Heart right ventricle (tissue), 16 donors: Measurements from ENCODE around the gene SLC8A1. TPM values are rescaled to one million over a fixed set of nuclear protein-coding genes. Genes with fewer than 3 reads are reported as not detected.

Source experiments
- ATAC-seq, 8 donors: fragments of 200-7000 bp; cut with Tn5 transposase; one replicate each; pipeline ENCODE4 v1.9.1; 2020; ENCODE audit warnings: mild to moderate bottlenecking in 8 of 8, moderate library complexity in 8 of 8, moderate number of reproducible peaks in 1 of 8
- DNase-seq, 2 donors: peaks; one replicate each; pipeline ENCODE4 v3.0.0-alpha.2; 2020
- H3K27ac ChIP-seq, 10 donors: fragments of 200-600 bp; sonication (generic) in 2 of 10; one replicate each; pipeline versions ENCODE4 v1.5.0 to v1.8.0; 2020 to 2022; ENCODE audit warnings: mild to moderate bottlenecking in 3 of 10
- H3K27me3 ChIP-seq, 7 donors: fragments of 200-600 bp; one replicate each; pipeline ENCODE4 v1.8.0; 2021 to 2022; ENCODE audit warnings: mild to moderate bottlenecking in 2 of 7
- H3K36me3 ChIP-seq, 9 donors: fragments of 200-600 bp; sonication (generic) in 1 of 9; one replicate each; pipeline versions ENCODE4 v1.5.0 to v1.8.0; 2020 to 2022; ENCODE audit warnings: mild to moderate bottlenecking in 2 of 9
- H3K4me1 ChIP-seq, 9 donors: fragments of 200-600 bp; sonication (generic) in 1 of 9; one replicate each; pipeline versions ENCODE4 v1.5.0 to v1.8.0; 2020 to 2022; ENCODE audit warnings: mild to moderate bottlenecking in 4 of 9
- H3K4me3 ChIP-seq, 10 donors: fragments of 200-600 bp; sonication (generic) in 2 of 10; one replicate each; pipeline versions ENCODE4 v1.5.0 to v1.8.0; 2020 to 2022; ENCODE audit warnings: mild to moderate bottlenecking in 7 of 10, moderate library complexity in 2 of 10
- H3K9me3 ChIP-seq, 11 donors: fragments of 200-600 bp in 10 of 11; sonication (generic) in 2 of 11; one replicate each; pipeline versions ENCODE4 v1.5.0 to v1.8.0; 2013 to 2022; ENCODE audit warnings: mild to moderate bottlenecking in 2 of 11, control low read depth in 1 of 11, moderate library complexity in 1 of 11
- WGBS, 2 donors: extraction: QIAGEN DNeasy Blood & Tissue Kit; methylation state at CpG; one replicate each; pipeline ENCODE4 v1.1.7; 2013; ENCODE audit warnings: inconsistent platforms in 1 of 2; 5-methylcytosine and 5-hydroxymethylcytosine counted together
- intact Hi-C, 10 donors: fragments of 100-400 bp; cut with DNase I; formaldehyde crosslinking; loops; one replicate each; pipeline versions ENCODE4 v1.11.1 to v1.14.2; 2022
- polyA plus RNA-seq, 2 donors: library from polyadenylated mRNA; stranded (reverse); fragments of 200-250 nt; gene quantifications; one replicate each; pipeline ENCODE4 v1.2.3, GENCODE V29; 2013
- total RNA-seq, 10 donors: library from RNA; stranded (reverse); fragmentation: NEBNext Ultra II Directional in 3 of 10; extraction: Animal tissue kit (Norgen Biotek cat#: 25700) in 3 of 10; gene quantifications; one replicate each; pipeline versions ENCODE4 v1.2.1 to v1.2.4, GENCODE V29; 2021 to 2023
- TF ChIP-seq, protein P1 (sequence below), 9 donors: fragments of 200-600 bp; sonication (generic) in 2 of 9; IDR thresholded peaks; one replicate each; pipeline versions ENCODE4 v1.5.0 to v1.8.0; 2021 to 2022; ENCODE audit warnings: antibody characterized with exemption in 9 of 9, mild to moderate bottlenecking in 5 of 9, moderate library complexity in 1 of 9
- donor health status: Arrhythmogenic right ventricular cardiomyopathy.
- donor health status: ischemic (EF 13 %, LVEDD 7.1; RV severe dilation, severe dysfunction).
- donor health status: healthy with polysubstance abuse.
- donor health status: DM: no; HTN: yes; CAD: no.
- donor health status: DM: no; HTN: no; CAD: no.
- donor health status: ischemic (EF 25% LVEDD 6.9; RV normal size, moderate dysfunction).
- donor health status: ischemic (EF 25% LVEDD 5.7; RV mildly dilated, moderate dysfunction).
- donor health status: healthy.
- donor health status: DM: yes; HTN: yes; CAD: no.
- donor health status: Ischemic cardiomyopathy.
- donor health status: ischemic (EF 35%, LVEDD 5.7; RV mildly dilated, moderate dysfunction).
- donor health status: nonischemic (EF 11% LVEDD 7.7; RV severe dilation, severe dysfunction).
- donor health status: DM: yes; HTN: yes; CAD: no.
- donor health status: PGD.
- donor health status: ischemic (EF 29% LVEDD 5.4; RV normal size, mild dysfunction).
- donor health status: nonischemic (EF 23%, LVEDD 6.1; RV moderate dilation, normal function).

The SLC8A1 gene
- total and polyA plus RNA-seq, 12 donors: 11.1 to 1,497 (median 1,067) TPM

DNA sequence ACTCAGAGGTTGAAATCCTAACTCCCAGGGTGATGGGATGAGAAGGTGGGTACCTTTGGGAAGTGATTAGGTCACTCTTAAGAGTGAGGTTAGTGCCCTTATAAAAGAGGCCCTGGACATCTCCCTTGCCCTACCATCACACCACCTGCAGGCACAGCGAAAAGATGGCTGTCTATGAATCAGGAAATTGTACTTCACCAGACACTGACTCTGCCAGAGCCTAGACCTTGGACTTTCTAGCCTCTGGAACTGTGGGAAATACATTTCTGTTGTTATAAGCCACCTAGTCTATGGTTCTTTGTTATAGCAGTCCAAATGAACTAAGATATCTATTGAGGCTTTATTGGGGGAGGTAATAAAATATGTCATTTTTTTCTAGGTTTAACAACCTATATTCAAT is 203.6 kb downstream of the SLC8A1 start:
- DNase-seq (no peak), ATAC-seq (no peak)
- no peaks in the 10 kb centered on the region for H3K9me3 ChIP-seq
- H3K4me1 ChIP-seq: peaks cover 9 to 87% (median 49%) of the 10 kb centered on the region in 9 donors
- H3K36me3 ChIP-seq: no peaks in the 10 kb centered on the region
- no peak overlapping the region for H3K27ac ChIP-seq
- H3K4me3 ChIP-seq: no peak overlapping the region
- TF ChIP-seq, protein P1, sequence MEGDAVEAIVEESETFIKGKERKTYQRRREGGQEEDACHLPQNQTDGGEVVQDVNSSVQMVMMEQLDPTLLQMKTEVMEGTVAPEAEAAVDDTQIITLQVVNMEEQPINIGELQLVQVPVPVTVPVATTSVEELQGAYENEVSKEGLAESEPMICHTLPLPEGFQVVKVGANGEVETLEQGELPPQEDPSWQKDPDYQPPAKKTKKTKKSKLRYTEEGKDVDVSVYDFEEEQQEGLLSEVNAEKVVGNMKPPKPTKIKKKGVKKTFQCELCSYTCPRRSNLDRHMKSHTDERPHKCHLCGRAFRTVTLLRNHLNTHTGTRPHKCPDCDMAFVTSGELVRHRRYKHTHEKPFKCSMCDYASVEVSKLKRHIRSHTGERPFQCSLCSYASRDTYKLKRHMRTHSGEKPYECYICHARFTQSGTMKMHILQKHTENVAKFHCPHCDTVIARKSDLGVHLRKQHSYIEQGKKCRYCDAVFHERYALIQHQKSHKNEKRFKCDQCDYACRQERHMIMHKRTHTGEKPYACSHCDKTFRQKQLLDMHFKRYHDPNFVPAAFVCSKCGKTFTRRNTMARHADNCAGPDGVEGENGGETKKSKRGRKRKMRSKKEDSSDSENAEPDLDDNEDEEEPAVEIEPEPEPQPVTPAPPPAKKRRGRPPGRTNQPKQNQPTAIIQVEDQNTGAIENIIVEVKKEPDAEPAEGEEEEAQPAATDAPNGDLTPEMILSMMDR (IDR thresholded peaks at IDR 0.05): no peak
- 98 to 100% methylated on average over 1 of the region's 1 CpG for WGBS, 2 donors
- no peaks in the 10 kb centered on the region for H3K27me3 ChIP-seq
- intact Hi-C loops: loop anchor here in 3 of 10 donors (10.0 kb wide), 3 partner anchors 207 to 333 kb away; partner anchors contain the start of gene SLC8A1 (in 1 of the 3)

DNA sequence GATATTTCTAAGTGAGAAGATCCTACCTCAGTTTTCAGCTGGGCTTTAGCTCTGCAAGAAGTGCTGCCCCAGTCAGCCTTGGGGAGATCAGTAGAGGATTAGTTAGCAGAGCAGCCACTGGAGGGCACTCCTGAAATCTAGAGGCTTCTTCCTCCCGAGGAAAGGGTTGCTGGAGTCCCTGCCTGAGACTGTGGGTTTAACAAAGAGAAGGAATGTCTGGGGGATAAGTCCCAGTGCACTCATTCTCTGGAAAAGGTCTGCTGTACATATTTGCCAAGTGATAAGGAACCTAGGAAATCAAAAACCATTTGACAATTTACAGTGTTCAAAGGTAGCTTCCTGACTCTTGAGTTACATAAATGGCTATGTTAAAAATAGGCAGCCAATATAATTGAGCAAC is 207.2 kb downstream of the SLC8A1 start:
- ATAC-seq (peak; percentile 42 to 81 (median 66)), DNase-seq (peak; percentile 27 to 65)
- peak overlapping the region in 8 of 10 donors; percentile 17 to 82 (median 56) for H3K27ac ChIP-seq
- H3K9me3 ChIP-seq: peaks cover 0 to 5% (median 0%) of the 10 kb centered on the region in 11 donors
- H3K27me3 ChIP-seq: no peaks in the 10 kb centered on the region
- H3K4me3 ChIP-seq: no peak overlapping the region
- intact Hi-C loops: loop anchor here in 3 of 10 donors (5.0 to 10.0 kb wide), 4 partner anchors 208 to 330 kb away; partner anchors contain the start of gene SLC8A1 (in 2 of the 3)
- H3K4me1 ChIP-seq: peaks cover 13 to 91% (median 44%) of the 10 kb centered on the region in 9 donors
- 0 to 2% methylated on average over 1 of the region's 1 CpG for WGBS, 2 donors
- H3K36me3 ChIP-seq: no peaks in the 10 kb centered on the region
- TF ChIP-seq, protein P1 (IDR thresholded peaks at IDR 0.05): peak in 8 of 9 donors; percentile 19 to 74 (median 58)

DNA sequence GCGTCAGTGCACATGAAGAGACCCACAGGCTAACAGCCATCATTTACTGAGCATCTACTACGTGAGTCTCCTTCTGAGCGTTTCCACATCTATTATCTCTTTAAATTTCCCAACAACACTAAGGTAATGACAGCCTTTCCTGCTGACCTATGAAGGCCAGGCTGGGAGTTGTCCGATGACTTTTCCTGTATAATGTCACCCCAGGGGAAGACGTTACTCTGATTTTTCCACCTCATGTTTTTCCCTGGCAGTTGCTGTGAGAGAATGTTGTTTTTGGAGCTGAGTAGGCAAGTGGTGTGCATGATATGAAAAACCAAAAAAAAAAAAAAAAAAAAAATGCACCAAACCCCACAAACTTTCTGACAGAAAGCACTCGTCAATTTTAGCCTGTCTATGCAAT is 207.6 kb downstream of the SLC8A1 start:
- peak in 1 of 2 donors; percentile 43 for DNase-seq
- peaks cover 0 to 5% (median 0%) of the 10 kb centered on the region in 11 donors for H3K9me3 ChIP-seq
- H3K27ac ChIP-seq: peak overlapping the region in 8 of 10 donors; percentile 17 to 82 (median 59)
- H3K27me3 ChIP-seq: no peaks in the 10 kb centered on the region
- H3K36me3 ChIP-seq: no peaks in the 10 kb centered on the region
- H3K4me1 ChIP-seq: peaks cover 13 to 91% (median 49%) of the 10 kb centered on the region in 9 donors
- intact Hi-C loops: loop anchor here in 3 of 10 donors (5.0 to 10.0 kb wide), 4 partner anchors 208 to 329 kb away; partner anchors contain the start of gene SLC8A1 (in 2 of the 3)
- WGBS, 2 donors: 21 to 22% methylated on average over 6 of the region's 6 CpGs
- ATAC-seq: peak; percentile 22 to 54 (median 37)
- H3K4me3 ChIP-seq: no peak overlapping the region
- TF ChIP-seq, protein P1 (IDR thresholded peaks at IDR 0.05): no peak

DNA sequence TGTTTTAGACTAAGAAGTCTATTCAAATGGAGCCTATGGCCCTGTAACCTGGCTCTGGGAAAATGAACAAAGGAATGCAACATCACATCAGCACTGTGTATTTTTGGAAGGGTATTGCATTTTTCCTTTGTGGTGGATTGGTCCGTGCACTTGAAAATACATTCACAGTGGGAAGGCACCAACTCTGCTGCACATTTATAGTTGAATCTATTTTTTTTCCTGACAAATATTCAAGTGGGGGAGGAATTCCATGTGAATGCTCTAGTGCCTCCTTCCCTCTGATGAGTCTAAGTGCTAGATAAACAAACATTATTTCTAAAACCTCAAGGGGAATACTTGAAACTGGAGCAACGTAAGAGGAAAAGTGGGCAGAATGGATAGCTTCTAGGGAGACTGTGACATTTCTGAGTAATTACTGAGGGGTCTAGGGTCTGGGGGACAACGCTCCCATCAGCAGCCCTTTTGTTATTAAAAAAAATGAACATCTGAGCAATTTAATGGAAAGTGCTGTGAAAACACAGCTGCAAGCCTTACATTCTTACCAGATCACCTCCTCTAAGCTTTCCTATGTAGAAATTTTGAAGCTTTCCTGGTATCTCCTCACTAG is 208.2 kb downstream of the SLC8A1 start:
- peaks cover 0 to 5% (median 0%) of the 10 kb centered on the region in 11 donors for H3K9me3 ChIP-seq
- H3K4me3 ChIP-seq: no peak overlapping the region
- TF ChIP-seq, protein P1 (IDR thresholded peaks at IDR 0.05): no peak
- peaks cover 13 to 89% (median 54%) of the 10 kb centered on the region in 9 donors for H3K4me1 ChIP-seq
- DNase-seq: no peak
- H3K27me3 ChIP-seq: no peaks in the 10 kb centered on the region
- H3K36me3 ChIP-seq: no peaks in the 10 kb centered on the region
- peak overlapping the region in 7 of 10 donors; percentile 34 to 82 (median 65) for H3K27ac ChIP-seq
- peak in 1 of 8 donors; percentile 19 for ATAC-seq
- WGBS, 2 donors: 36 to 44% methylated on average over 3 of the region's 3 CpGs
- intact Hi-C loops: loop anchor here in 3 of 10 donors (5.0 to 10.0 kb wide), 4 partner anchors 209 to 329 kb away; partner anchors contain the start of gene SLC8A1 (in 2 of the 3)
